CD14-positive monocyte (primary cell): ENCODE results near the gene WRNIP1. TPM values are rescaled to one million over a fixed set of nuclear protein-coding genes. Genes with fewer than 3 reads are reported as not detected.

Experiments
- DNase-seq, 3 donors: peaks; one replicate each; pipeline ENCODE4 v3.0.0-alpha.2; 2011 to 2022
- H2AFZ ChIP-seq: 2 replicates; pipeline ENCODE4 v1.6.0; 2012; ENCODE audit warnings: mild to moderate bottlenecking, low read depth, low read length, inconsistent platforms; ENCODE audit not compliant: insufficient read depth, poor library complexity, severe bottlenecking
- H3K27ac ChIP-seq, 2 donors: 1 replicate in 1 of 2; 2 replicates in 1 of 2; pipeline ENCODE4 v1.5.1; 2012 to 2013; ENCODE audit warnings: low read length in 2 of 2, control low read depth in 1 of 2, inconsistent platforms in 1 of 2, low read depth in 1 of 2, mild to moderate bottlenecking in 1 of 2
- H3K27me3 ChIP-seq, 2 donors: one replicate each; pipeline versions ENCODE4 v1.6.0 to v1.6.1; 2011 to 2013; ENCODE audit warnings: low read length in 2 of 2; ENCODE audit not compliant: control insufficient read depth in 2 of 2, insufficient read depth in 2 of 2
- H3K36me3 ChIP-seq, 2 donors: replicated peaks in 1 of 2; 1 replicate in 1 of 2; 2 replicates in 1 of 2; pipeline versions ENCODE4 v1.5.1 to v1.6.1; 2012 to 2013; ENCODE audit warnings: low read length in 2 of 2, control low read depth in 1 of 2, inconsistent platforms in 1 of 2, mild to moderate bottlenecking in 1 of 2; ENCODE audit not compliant: insufficient read depth in 2 of 2, control insufficient read depth in 1 of 2
- H3K4me1 ChIP-seq, 2 donors: 1 replicate in 1 of 2; 2 replicates in 1 of 2; pipeline versions ENCODE4 v1.5.1 to v1.6.1; 2012 to 2013; ENCODE audit warnings: low read length in 2 of 2, control low read depth in 1 of 2, inconsistent platforms in 1 of 2, mild to moderate bottlenecking in 1 of 2, moderate library complexity in 1 of 2; ENCODE audit not compliant: insufficient read depth in 2 of 2, control insufficient read depth in 1 of 2
- H3K4me2 ChIP-seq: replicated peaks from 2 replicates; pipeline ENCODE3; 2012; ENCODE audit warnings: low read length, moderate library complexity, mild to moderate bottlenecking; ENCODE audit not compliant: poor library complexity, severe bottlenecking; ENCODE audit errors: extremely low read depth
- H3K4me3 ChIP-seq, 3 experiments: fragments of 200-600 bp in 1 of 3; sonication (generic) in 1 of 3; replicated peaks in 1 of 3; 1 replicate in 2 of 3; 2 replicates in 1 of 3; pipeline ENCODE4 v1.5.1; 2011 to 2013; ENCODE audit warnings: low read length in 3 of 3, mild to moderate bottlenecking in 3 of 3, control low read depth in 2 of 3, low read depth in 2 of 3, inconsistent platforms in 1 of 3, moderate library complexity in 1 of 3
- H3K79me2 ChIP-seq: 2 replicates; pipeline ENCODE4 v1.6.0; 2012; ENCODE audit warnings: mild to moderate bottlenecking, control low read depth, inconsistent platforms, low read length, moderate library complexity; ENCODE audit not compliant: insufficient read depth
- H3K9ac ChIP-seq: 2 replicates; pipeline ENCODE4 v1.6.0; 2017; ENCODE audit warnings: low read length, mild to moderate bottlenecking; ENCODE audit not compliant: insufficient read depth, poor library complexity, severe bottlenecking
- H3K9me3 ChIP-seq, 2 donors: replicated peaks in 1 of 2; 1 replicate in 1 of 2; 2 replicates in 1 of 2; pipeline versions ENCODE4 v1.5.1 to v1.6.1; 2012 to 2013; ENCODE audit warnings: low read length in 2 of 2, control low read depth in 1 of 2; ENCODE audit not compliant: control insufficient read depth in 1 of 2, insufficient read depth in 1 of 2
- H4K20me1 ChIP-seq: 2 replicates; pipeline ENCODE4 v1.6.0; 2012; ENCODE audit warnings: mild to moderate bottlenecking, low read length, control low read depth, moderate library complexity; ENCODE audit not compliant: insufficient read depth
- H3K27ac Mint-ChIP-seq, 7 donors: one replicate each; pipeline ENCODE4 v1.8.0; 2020; ENCODE audit warnings: mild to moderate bottlenecking in 7 of 7, mixed read lengths in 7 of 7, moderate library complexity in 6 of 7, inconsistent platforms in 2 of 7
- H3K27me3 Mint-ChIP-seq, 3 donors: one replicate each; pipeline ENCODE4 v1.8.0; 2021 to 2022; ENCODE audit warnings: low read depth in 3 of 3, mild to moderate bottlenecking in 3 of 3, mixed read lengths in 3 of 3, moderate library complexity in 3 of 3, inconsistent platforms in 1 of 3
- H3K36me3 Mint-ChIP-seq, 2 donors: one replicate each; pipeline ENCODE4 v1.8.0; 2020; ENCODE audit warnings: mixed read lengths in 2 of 2, inconsistent platforms in 1 of 2, mild to moderate bottlenecking in 1 of 2
- H3K4me1 Mint-ChIP-seq: one replicate; pipeline ENCODE4 v1.8.0; 2020; ENCODE audit warnings: mild to moderate bottlenecking, mixed read lengths
- H3K4me3 Mint-ChIP-seq, 2 donors: one replicate each; pipeline ENCODE4 v1.8.0; 2020; ENCODE audit warnings: mild to moderate bottlenecking in 2 of 2, mixed read lengths in 2 of 2, moderate library complexity in 1 of 2
- H3K9me3 Mint-ChIP-seq, 7 donors: one replicate each; pipeline ENCODE4 v1.8.0; 2020 to 2022; ENCODE audit warnings: mixed read lengths in 7 of 7, mild to moderate bottlenecking in 6 of 7, moderate library complexity in 6 of 7, inconsistent platforms in 2 of 7
- WGBS: methylation state at CpG from one replicate; pipeline ENCODE4 v1.1.5; 2013; ENCODE audit warnings: missing lambda C conversion rate; ENCODE audit not compliant: insufficient coverage; 5-methylcytosine and 5-hydroxymethylcytosine counted together
- intact Hi-C, 2 donors: fragments of 100-400 bp; cut with micrococcal nuclease; formaldehyde crosslinking; loops; one replicate each; pipeline versions ENCODE4 v1.15.0 to v1.15.1; 2023
- polyA plus RNA-seq, 3 donors: library from polyadenylated mRNA; depleted of rRNA in 1 of 3; unstranded in 2 of 3; stranded (reverse) in 1 of 3; fragments of 300-500 nt in 2 of 3; fragments of >200 nt in 1 of 3; fragmentation: Illumina TruSeq in 2 of 3; gene quantifications; 1 replicate in 2 of 3; 2 replicates in 1 of 3; pipeline ENCODE4 v1.2.3, GENCODE V29; 2012 to 2021
- TF ChIP-seq, protein P1 (sequence below): fragments of 200-600 bp; IDR thresholded peaks from one replicate; pipeline ENCODE4 v1.8.0; 2022; ENCODE audit warnings: antibody characterized with exemption, mild to moderate bottlenecking

Gene WRNIP1
- polyA plus RNA-seq, 3 donors, result 17.5 to 25.8 (median 17.8) TPM

DNA sequence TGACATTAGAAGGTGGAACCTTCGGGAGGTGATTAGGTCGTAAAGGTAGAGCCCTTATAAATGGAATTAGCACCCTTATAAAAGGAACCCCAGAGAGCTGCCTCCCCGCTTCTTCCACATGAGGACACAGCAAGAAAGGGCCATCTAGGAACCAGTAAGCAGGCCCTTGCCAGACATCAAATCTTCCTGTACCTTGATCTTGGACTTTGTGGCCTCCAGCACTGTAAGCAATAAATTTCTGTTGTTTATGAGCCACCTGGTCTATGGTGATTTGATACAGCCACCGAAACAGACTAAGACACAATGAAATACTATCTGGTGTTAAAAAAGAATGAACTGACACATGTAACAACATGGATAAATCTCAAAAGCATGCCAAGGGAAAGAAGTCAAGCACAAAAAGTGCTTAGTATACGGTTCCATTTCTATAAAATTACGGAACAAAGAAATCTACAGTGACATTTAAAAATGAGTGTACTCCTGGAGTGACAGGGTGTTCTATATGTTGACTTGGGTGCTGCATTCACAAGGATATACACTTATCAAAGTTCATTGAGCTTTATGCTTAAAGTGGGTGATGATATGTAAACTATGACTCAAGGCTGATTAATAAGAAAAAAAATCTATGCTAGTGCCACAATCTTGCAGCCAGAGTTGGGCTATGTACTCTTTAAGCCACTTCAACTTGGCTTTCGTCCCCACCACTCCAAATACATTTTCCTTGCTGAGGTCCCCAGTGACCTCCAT is 58.1 kb downstream of the WRNIP1 start:
- H3K27me3 Mint-ChIP-seq, result peaks cover 0 to 2% (median 0%) of the 10 kb centered on the region in 3 donors
- peaks cover 0 to 4% of the 10 kb centered on the region in 2 donors for H3K9me3 ChIP-seq
- intact Hi-C loops, result no loop called here
- no peaks in the 10 kb centered on the region for H3K36me3 ChIP-seq
- H3K4me1 Mint-ChIP-seq, result peaks cover 42% of the 10 kb centered on the region
- peaks cover 9 to 10% of the 10 kb centered on the region in 2 donors for H3K36me3 Mint-ChIP-seq
- no peaks in the 10 kb centered on the region for H3K27me3 ChIP-seq
- H3K79me2 ChIP-seq, result no peaks in the 10 kb centered on the region
- H3K4me3 ChIP-seq, result no peak overlapping the region
- peaks cover 0 to 6% (median 4%) of the 10 kb centered on the region in 7 donors for H3K9me3 Mint-ChIP-seq
- no peaks in the 10 kb centered on the region for H4K20me1 ChIP-seq
- TF ChIP-seq, protein P1, sequence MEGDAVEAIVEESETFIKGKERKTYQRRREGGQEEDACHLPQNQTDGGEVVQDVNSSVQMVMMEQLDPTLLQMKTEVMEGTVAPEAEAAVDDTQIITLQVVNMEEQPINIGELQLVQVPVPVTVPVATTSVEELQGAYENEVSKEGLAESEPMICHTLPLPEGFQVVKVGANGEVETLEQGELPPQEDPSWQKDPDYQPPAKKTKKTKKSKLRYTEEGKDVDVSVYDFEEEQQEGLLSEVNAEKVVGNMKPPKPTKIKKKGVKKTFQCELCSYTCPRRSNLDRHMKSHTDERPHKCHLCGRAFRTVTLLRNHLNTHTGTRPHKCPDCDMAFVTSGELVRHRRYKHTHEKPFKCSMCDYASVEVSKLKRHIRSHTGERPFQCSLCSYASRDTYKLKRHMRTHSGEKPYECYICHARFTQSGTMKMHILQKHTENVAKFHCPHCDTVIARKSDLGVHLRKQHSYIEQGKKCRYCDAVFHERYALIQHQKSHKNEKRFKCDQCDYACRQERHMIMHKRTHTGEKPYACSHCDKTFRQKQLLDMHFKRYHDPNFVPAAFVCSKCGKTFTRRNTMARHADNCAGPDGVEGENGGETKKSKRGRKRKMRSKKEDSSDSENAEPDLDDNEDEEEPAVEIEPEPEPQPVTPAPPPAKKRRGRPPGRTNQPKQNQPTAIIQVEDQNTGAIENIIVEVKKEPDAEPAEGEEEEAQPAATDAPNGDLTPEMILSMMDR, result no peak
- H3K9ac ChIP-seq, result no peak overlapping the region
- WGBS, result 100% methylated on average over 1 of the region's 7 CpGs
- no peak overlapping the region for H2AFZ ChIP-seq
- no peak overlapping the region for H3K4me2 ChIP-seq
- no peak overlapping the region for H3K27ac ChIP-seq
- no peak for DNase-seq
- no peak overlapping the region for H3K4me3 Mint-ChIP-seq
- H3K4me1 ChIP-seq, result peaks cover 30 to 35% of the 10 kb centered on the region in 2 donors
- peak overlapping the region in 1 of 7 donors; percentile 6 for H3K27ac Mint-ChIP-seq

DNA sequence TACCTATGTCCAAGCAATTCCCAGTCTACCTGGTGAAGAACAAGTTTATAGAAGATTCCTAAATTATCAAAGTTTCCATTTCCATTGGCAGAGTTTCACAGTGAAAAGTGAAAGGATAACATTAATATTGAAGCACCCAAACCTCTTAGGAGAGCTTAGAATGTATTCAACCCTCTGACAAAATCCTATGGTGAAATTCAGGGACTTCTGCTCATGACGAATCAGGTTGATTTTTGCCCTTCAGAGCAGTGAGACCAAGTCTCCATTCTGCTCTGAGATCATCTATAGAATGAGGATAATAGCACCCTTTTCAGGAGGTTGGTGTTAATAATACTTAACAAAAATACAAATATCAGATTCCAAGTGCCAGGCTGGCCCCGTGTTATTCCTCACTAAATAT is 60.9 kb downstream of the WRNIP1 start:
- Mint-ChIP-seq H3K4me1 (peaks cover 19% of the 10 kb centered on the region), H3K4me3 (no peak overlapping the region), H3K27me3 (peaks cover 0 to 2% (median 0%) of the 10 kb centered on the region in 3 donors), H3K36me3 (peaks cover 18% of the 10 kb centered on the region in 2 donors), H3K27ac (no peak overlapping the region), H3K9me3 (peaks cover 0 to 6% (median 4%) of the 10 kb centered on the region in 7 donors)
- Histone ChIP-seq H3K27me3 (no peaks in the 10 kb centered on the region), H3K9ac (no peak overlapping the region), H3K79me2 (no peaks in the 10 kb centered on the region), H2AFZ (no peak overlapping the region), H3K36me3 (peaks cover 4 to 9% of the 10 kb centered on the region in 2 donors), H3K4me1 (peaks cover 4 to 6% of the 10 kb centered on the region in 2 donors), H4K20me1 (peaks cover 2% of the 10 kb centered on the region), H3K27ac (no peak overlapping the region), H3K9me3 (peaks cover 0 to 4% of the 10 kb centered on the region in 2 donors), H3K4me2 (no peak overlapping the region), H3K4me3 (no peak overlapping the region)
- no CpG with 5 or more reads among the region's 2 CpGs for WGBS
- intact Hi-C loops, result no loop called here
- TF ChIP-seq, protein P1, result no peak
- DNase-seq, result peak in 1 of 3 donors; percentile 62
